GM21619 (cell line): ENCODE data around the gene NKX3-2.

ENCODE experiments used
- ATAC-seq: cut with Tn5 transposase; IDR thresholded peaks from one replicate; pipeline ENCODE4 v1.9.1; 2021; ENCODE audit not compliant: unreplicated experiment

NKX3-2 gene

DNA sequence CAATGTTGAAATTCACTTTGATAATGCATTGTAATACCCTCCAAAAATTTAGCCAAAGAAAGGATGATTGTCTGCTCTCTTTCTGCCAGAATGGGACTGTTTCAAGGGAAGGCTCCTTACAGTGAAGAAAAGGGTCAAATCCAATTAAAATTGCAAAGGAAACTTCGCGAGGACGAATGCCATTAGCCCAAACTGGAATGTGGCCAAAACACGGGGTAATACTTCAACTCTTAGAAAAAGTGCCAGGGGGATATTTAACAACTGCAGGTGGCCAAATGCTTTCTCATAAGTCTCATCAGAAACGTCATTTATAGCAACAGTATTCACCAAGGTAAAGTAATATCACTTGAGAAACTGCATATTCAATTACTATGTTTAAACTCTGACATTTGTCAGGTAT lies 29.0 kb downstream of the NKX3-2 start:
- ATAC-seq, result no peak

GRCh38 chr4:13514722-13515121 lies 29.6 kb downstream of the NKX3-2 start:
- no peak for ATAC-seq

- ATAC-seq, result no peak
These were observed 33.2 kb downstream of the NKX3-2 start for GRCh38 chr4:13511101-13511500.

DNA sequence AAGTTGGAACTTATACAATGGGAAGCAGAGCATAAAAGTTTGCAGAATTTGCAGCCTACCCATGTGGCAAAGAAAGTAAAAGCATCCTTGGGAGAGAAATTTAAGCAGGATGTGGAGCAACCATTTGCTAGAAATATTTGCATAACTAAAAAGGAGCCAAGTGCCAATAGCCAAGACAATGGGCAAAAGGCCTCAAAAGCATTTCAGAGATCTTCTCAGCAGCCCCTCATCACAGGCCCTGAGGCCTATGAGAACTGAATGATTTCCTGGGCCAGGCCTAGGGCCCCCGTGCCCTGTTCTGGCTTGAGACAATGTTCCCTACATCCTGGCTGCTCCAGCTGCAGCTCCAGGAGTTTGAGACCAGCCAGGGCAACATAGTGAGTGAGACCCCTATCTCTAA lies 34.9 kb downstream of the NKX3-2 start:
- no peak for ATAC-seq

DNA sequence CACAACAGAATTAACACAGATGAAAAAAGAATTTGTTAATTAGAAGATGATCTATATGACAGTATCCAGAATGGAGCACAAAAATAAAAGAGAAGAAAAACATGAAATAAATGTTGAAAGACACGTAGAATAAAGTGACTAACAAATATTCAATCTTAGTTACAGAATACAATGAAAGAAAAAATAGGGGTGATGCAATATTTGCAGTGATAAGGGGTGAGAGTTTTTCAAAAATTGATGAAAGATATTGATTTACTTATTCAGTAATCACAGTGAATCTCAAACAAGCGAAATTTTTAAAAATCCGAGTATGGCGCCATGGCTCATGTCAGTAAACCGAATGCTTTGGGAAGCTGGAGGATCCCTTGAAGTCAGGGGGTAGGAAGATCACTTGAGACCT lies 39.9 kb downstream of the NKX3-2 start:
- no peak for ATAC-seq

DNA sequence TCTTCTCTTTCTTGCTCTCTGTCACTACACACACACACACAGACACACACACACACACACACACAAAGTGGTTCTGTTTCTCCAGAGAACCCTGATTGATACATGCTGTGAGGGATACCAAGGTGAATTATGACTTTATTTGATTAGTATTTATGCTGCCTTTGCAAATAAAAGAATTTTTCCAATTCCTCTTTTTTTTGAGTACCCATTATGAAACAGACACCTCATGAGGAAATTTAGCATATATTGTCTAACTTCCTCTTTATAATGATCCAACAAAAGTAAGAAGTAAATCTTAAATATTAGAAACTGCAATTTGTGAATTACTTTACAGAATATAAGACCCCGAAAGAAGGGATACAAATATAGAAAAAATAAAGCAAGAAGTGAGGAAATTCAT lies 45.8 kb downstream of the NKX3-2 start:
- no peak for ATAC-seq

DNA sequence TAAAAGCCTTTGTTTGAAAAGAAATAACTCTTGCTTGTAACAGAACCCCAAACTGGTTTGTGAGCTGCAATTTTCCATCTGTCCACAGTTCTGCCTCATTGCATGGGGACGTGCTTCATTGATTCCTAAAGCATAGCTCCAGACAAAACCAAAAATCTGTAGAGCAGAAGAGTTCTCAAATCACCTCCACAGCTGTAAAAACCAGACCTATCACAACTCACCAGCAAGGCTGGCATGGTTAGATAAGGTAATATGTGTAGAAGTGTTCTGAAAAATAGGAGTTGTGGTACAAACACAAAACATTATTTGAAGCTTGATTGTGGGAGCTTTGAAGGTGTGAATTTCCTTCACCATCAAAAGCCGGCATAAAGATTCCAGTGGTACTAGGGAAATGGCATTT lies 47.7 kb downstream of the NKX3-2 start:
- ATAC-seq, result no peak

GRCh38 chr4:13495753-13496152 lies 48.6 kb downstream of the NKX3-2 start:
- no peak for ATAC-seq

DNA sequence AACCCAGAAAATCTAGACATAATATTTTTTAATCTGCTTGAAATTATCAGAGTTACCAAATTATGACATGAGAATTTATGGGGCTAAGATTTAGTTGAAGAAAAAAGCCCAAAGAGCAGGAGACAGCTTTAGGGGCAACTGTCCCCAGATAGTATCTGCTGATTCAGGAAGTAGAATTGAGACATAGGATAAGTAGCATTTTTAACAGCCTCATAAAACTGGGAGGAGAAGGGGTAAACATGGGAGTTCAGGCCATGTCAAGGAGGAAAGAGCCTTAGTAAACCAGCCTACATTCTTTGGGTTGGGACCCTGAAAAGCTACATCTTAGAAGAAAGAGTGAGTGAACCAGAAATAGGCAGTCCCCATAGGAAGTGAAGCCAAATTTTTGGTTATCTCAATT lies 50.5 kb downstream of the NKX3-2 start:
- ATAC-seq, result no peak

DNA sequence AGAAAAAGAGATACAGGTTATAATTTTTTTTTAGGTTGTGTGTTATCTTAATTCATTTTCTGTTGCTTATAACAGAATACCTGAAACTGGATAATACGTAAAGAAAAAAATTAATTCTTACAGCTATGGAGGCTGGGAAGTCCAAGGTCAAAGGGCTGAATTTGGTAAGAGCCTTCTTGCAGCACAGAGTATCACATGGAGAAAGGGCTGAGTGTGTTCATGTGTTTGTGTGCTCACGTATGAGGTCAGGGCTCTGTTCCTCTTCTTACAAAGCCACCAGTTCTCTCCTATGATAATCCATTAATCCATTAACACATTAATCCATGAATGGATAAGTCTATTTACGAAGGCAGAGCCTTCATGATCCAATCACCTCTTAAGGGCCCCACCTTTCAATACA lies 51.6 kb downstream of the NKX3-2 start:
- ATAC-seq, result no peak
